Fibroblast of peridontal ligament (primary cell): ENCODE results near the gene A2M.

Experiments
- DNase-seq: peaks from one replicate; pipeline ENCODE4 v3.0.0-alpha.2; 2010; ENCODE audit errors: extremely low read depth

A2M gene

DNA sequence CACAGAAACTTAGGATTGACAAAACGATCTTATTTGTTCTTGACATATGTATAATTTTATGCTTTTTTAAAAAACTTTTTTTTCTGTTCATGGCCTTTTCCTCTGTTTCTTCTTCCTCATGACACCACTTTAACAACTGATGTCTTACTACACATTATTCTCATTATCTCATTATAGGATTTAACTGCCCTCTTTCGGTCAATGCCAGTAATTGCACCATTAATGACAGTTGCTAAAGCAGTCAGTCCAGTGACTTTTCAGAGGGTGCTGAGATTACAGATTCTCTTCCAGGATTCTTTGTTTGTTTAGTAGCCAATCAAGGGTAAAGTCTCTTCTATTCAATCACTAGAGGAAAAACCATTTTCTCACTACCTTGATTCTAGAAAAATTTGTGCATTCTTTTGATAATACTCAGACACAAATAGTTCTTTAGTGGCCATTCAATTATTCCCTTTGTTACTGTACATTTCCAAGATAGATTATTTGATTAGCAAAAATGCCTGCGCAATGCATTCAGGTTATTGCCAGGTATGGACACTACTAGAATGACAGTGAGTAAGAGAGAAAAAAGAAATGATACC, 76.2 kb downstream of the A2M start:
- peak; percentile 63 for DNase-seq

GRCh38 chr12:9037431-9037830, 78.3 kb downstream of the A2M start:
- no peak for DNase-seq

GRCh38 chr12:9036227-9036626, 79.5 kb downstream of the A2M start:
- DNase-seq, result no peak

DNA sequence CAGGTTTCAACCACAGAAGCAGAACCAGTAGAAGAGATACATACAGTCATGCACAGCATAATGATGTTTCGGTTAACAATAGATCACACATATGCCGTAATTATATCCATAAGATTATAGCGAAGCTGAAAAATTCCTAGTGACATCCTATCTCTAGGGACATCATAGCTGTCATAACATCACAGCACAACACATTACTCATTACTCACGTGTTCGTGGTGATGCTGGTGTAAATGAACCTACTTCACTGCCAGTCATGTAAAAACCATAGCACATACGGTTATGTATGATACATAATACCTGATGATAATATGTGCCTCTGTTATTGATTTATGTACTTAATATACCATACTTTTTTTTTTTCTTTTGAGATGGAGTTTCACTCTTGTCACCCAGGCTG, 81.6 kb downstream of the A2M start:
- DNase-seq, result no peak

- DNase-seq, result no peak
Measured at GRCh38 chr12:9033265-9033887, 82.3 kb downstream of the A2M start.

- DNase-seq, result no peak
Measured at GRCh38 chr12:9032202-9032964, 83.3 kb downstream of the A2M start.

DNA sequence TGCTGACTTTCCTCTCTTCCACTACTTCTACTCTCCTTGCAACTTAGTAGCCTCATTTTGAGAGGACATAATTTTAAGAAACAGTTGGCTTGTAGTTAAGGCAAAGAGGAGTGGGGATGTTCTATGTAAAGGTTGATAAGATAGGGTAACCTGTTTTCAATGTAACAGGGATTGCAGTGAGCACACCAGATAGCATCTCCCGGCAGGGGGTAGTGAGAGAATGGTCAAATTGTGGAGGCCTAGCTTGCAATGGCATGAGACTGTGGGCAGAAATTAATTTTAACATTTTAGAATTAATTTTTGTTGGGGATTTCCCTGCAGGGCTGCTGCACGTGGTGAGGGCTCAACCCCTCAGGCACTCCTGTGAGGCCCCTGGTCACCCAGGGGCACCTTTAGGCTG, 84.9 kb downstream of the A2M start:
- DNase-seq, result no peak

DNA sequence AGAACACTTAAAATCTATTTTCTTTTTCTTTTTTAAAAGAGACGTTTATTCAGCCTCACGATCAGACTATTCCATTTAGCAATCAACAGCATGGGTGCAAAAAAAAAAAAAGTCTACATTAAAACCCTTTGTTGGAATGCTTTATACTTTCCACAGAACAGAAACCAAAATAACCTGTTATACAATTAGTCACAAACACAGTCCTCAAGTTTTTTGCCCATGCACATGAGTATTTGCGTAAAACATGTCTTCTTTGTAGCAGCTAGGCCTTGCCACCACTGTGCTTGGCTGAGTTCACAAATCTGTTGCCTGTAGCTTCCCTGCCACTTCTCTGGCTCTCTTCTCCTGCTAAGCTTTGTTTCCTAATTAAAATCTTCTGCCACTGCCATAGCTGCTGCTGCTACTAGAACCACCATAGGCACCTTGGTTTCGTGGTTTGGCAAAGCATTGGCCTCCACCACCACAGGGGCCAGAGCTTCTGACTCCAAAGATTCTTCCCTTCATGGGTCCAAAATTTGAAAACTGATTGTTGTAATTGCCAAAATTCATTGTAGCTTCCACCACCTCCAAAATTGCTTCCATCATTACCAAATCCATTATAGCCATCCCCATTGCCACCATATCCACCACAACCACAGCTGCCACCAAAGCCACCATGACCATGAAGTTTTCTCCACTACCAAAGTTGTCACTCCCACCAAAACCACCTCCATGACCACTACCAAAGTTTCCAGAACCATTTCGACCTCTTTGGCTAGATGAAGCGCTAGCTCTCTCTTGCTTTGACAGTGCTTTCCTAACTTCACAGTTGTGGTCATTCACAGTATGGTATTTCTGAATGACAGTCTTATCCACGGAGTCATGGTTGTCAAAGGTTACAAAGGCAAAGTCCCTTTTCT, 88.3 kb downstream of the A2M start:
- no peak for DNase-seq

DNA sequence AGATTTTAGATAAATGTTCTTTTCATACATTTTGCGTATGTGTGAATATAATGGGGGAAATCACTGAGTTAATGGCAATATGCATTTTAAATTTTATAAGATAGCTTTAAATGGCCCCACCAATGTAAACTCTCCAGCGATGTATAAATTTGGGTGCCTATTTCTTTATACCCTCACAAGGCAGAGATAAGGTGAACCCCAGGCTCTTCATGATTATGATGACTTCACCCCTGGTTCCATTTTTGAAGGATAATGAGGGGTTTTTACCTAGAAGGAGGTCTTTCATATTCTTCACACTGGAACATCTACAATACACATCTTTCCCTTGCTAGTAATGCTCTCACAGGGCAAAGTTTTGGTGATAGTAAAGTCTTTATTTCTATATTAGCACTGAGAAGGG, 91.2 kb downstream of the A2M start:
- no peak for DNase-seq

GRCh38 chr12:9022592-9022991, 93.1 kb downstream of the A2M start:
- DNase-seq, result no peak
